Midbrain (tissue), 1 donor: ENCODE measurements around the gene TOGARAM1.

ENCODE experiments used
- DNase-seq: peaks from one replicate; lab custom pipeline; 2025; lab: John Stamatoyannopoulos, UW

Gene TOGARAM1

GRCh38 chr14:44962334-44963043, 499 bp downstream of the TOGARAM1 start:
- DNase-seq = peak; percentile 65

- no peak for DNase-seq
Observed at GRCh38 chr14:44963044-44963528, 1.1 kb downstream of the TOGARAM1 start.

GRCh38 chr14:44963775-44964380, 1.9 kb downstream of the TOGARAM1 start:
- peak; percentile 52 for DNase-seq

- DNase-seq = no peak
Observed at GRCh38 chr14:44966601-44967336, 4.8 kb downstream of the TOGARAM1 start.

- DNase-seq = no peak
Observed at GRCh38 chr14:44968714-44969113, 6.7 kb downstream of the TOGARAM1 start.

GRCh38 chr14:44970907-44971306, 8.9 kb downstream of the TOGARAM1 start:
- no peak for DNase-seq

GRCh38 chr14:44971459-44971858, 9.5 kb downstream of the TOGARAM1 start:
- no peak for DNase-seq

- no peak for DNase-seq
Observed at GRCh38 chr14:44979273-44979672, 17.3 kb downstream of the TOGARAM1 start.

- DNase-seq = no peak
Observed at GRCh38 chr14:44979740-44980356, 17.9 kb downstream of the TOGARAM1 start.

- DNase-seq = no peak
Observed at GRCh38 chr14:44981198-44981597, 19.2 kb downstream of the TOGARAM1 start.

GRCh38 chr14:44982594-44982993, 20.6 kb downstream of the TOGARAM1 start:
- DNase-seq = no peak

GRCh38 chr14:44988694-44989093, 26.7 kb downstream of the TOGARAM1 start:
- DNase-seq = no peak

GRCh38 chr14:44989497-44990440, 27.8 kb downstream of the TOGARAM1 start:
- no peak for DNase-seq

- no peak for DNase-seq
Observed at GRCh38 chr14:44990533-44990932, 28.5 kb downstream of the TOGARAM1 start.

- peak; percentile 66 for DNase-seq
Observed at GRCh38 chr14:44995196-44995595, 33.2 kb downstream of the TOGARAM1 start.

GRCh38 chr14:44995770-44996294, 33.8 kb downstream of the TOGARAM1 start:
- DNase-seq = no peak

- no peak for DNase-seq
Observed at GRCh38 chr14:45003924-45004323, 41.9 kb downstream of the TOGARAM1 start.

GRCh38 chr14:45015133-45015532, 53.1 kb downstream of the TOGARAM1 start:
- DNase-seq = no peak

- no peak for DNase-seq
Observed at GRCh38 chr14:45028107-45028626, 66.2 kb downstream of the TOGARAM1 start.

- DNase-seq = no peak
Observed at GRCh38 chr14:45034730-45035129, 72.7 kb downstream of the TOGARAM1 start.

GRCh38 chr14:45038256-45038655, 76.3 kb downstream of the TOGARAM1 start:
- DNase-seq = no peak
